ENCODE results near the gene CLDN10. TPM values are rescaled to one million over a fixed set of nuclear protein-coding genes. Genes with fewer than 3 reads are reported as not detected.

CLDN10 gene
- total RNA-seq, 1 donor from 2014 or later: 0.32 TPM

GRCh38 chr13:95516021-95516420 is 36.5 kb upstream of the CLDN10 start:
- Histone ChIP-seq H3K36me3 (ENCODE audit: insufficient read depth, low read length) (no peaks in the 10 kb centered on the region), H4K20me1 (ENCODE audit: insufficient read depth, low read length) (no peaks in the 10 kb centered on the region), H2AFZ (ENCODE audit: low read depth, low read length) (no peak overlapping the region), H3K4me3 (ENCODE audit: insufficient read depth, low read depth, low read length) (no peak overlapping the region), H3K27me3 (ENCODE audit: insufficient read depth, low read length) (peaks cover 2% of the 10 kb centered on the region), H3K9me3 (ENCODE audit: insufficient read depth, low read depth, low read length) (no peaks in the 10 kb centered on the region), H3K9ac (ENCODE audit: low read length) (no peak overlapping the region), H3K27ac (ENCODE audit: low read depth, low read length) (no peak overlapping the region), H3K4me2 (ENCODE audit: low read length) (no peak overlapping the region), H3K4me1 (ENCODE audit: insufficient read depth, low read length) (no peaks in the 10 kb centered on the region), H3K79me2 (ENCODE audit: insufficient read depth, low read length) (no peaks in the 10 kb centered on the region)
- TF ChIP-seq EZH2 (IDR thresholded peaks at IDR 0.05; ENCODE audit: insufficient read depth, low read length): no peak
- TF ChIP-seq CTCF (IDR thresholded peaks at IDR 0.05; ENCODE audit: insufficient read depth, low read depth, low read length): no peak
- Mint-ChIP-seq H3K27ac (ENCODE audit: unreplicated experiment) (no peak overlapping the region), H3K27me3 (ENCODE audit: low read depth, unreplicated experiment) (peaks cover 14% of the 10 kb centered on the region), H3K4me1 (ENCODE audit: low read depth, unreplicated experiment) (no peaks in the 10 kb centered on the region), H3K9me3 (ENCODE audit: unreplicated experiment) (no peaks in the 10 kb centered on the region), H3K4me3 (ENCODE audit: unreplicated experiment) (no peak overlapping the region), H3K36me3 (ENCODE audit: low read depth, unreplicated experiment) (no peaks in the 10 kb centered on the region)
- no peak for FAIRE-seq
- DNase-seq (ENCODE audit: low read depth): no peak

- Histone ChIP-seq H3K4me1 (ENCODE audit: insufficient read depth, low read length) (no peaks in the 10 kb centered on the region), H3K4me2 (ENCODE audit: low read length) (no peak overlapping the region), H3K79me2 (ENCODE audit: insufficient read depth, low read length) (no peaks in the 10 kb centered on the region), H3K9me3 (ENCODE audit: insufficient read depth, low read depth, low read length) (no peaks in the 10 kb centered on the region), H3K27me3 (ENCODE audit: insufficient read depth, low read length) (peaks cover 2% of the 10 kb centered on the region), H3K4me3 (ENCODE audit: insufficient read depth, low read depth, low read length) (no peak overlapping the region), H2AFZ (ENCODE audit: low read depth, low read length) (no peak overlapping the region), H4K20me1 (ENCODE audit: insufficient read depth, low read length) (no peaks in the 10 kb centered on the region), H3K9ac (ENCODE audit: low read length) (no peak overlapping the region), H3K27ac (ENCODE audit: low read depth, low read length) (no peak overlapping the region), H3K36me3 (ENCODE audit: insufficient read depth, low read length) (no peaks in the 10 kb centered on the region)
- no peaks in the 10 kb centered on the region for H3K36me3 Mint-ChIP-seq (ENCODE audit: low read depth, unreplicated experiment)
- peaks cover 14% of the 10 kb centered on the region for H3K27me3 Mint-ChIP-seq (ENCODE audit: low read depth, unreplicated experiment)
- DNase-seq (ENCODE audit: low read depth): no peak
- H3K4me1 Mint-ChIP-seq (ENCODE audit: low read depth, unreplicated experiment): no peaks in the 10 kb centered on the region
- TF ChIP-seq EZH2 (IDR thresholded peaks at IDR 0.05; ENCODE audit: insufficient read depth, low read length) (no peak), CTCF (IDR thresholded peaks at IDR 0.05; ENCODE audit: insufficient read depth, low read depth, low read length) (no peak)
- no peak overlapping the region for H3K27ac Mint-ChIP-seq (ENCODE audit: unreplicated experiment)
- FAIRE-seq: no peak
- no peaks in the 10 kb centered on the region for H3K9me3 Mint-ChIP-seq (ENCODE audit: unreplicated experiment)
- no peak overlapping the region for H3K4me3 Mint-ChIP-seq (ENCODE audit: unreplicated experiment)
Observed at GRCh38 chr13:95516492-95516891, 36.0 kb upstream of the CLDN10 start.

- H3K4me1 ChIP-seq (ENCODE audit: insufficient read depth, low read length): no peaks in the 10 kb centered on the region
- no peaks in the 10 kb centered on the region for H3K36me3 ChIP-seq (ENCODE audit: insufficient read depth, low read length)
- Mint-ChIP-seq H3K4me1 (ENCODE audit: low read depth, unreplicated experiment) (no peaks in the 10 kb centered on the region), H3K27me3 (ENCODE audit: low read depth, unreplicated experiment) (peaks cover 2% of the 10 kb centered on the region), H3K36me3 (ENCODE audit: low read depth, unreplicated experiment) (no peaks in the 10 kb centered on the region), H3K9me3 (ENCODE audit: unreplicated experiment) (no peaks in the 10 kb centered on the region), H3K27ac (ENCODE audit: unreplicated experiment) (no peak overlapping the region), H3K4me3 (ENCODE audit: unreplicated experiment) (no peak overlapping the region)
- H3K9ac ChIP-seq (ENCODE audit: low read length): no peak overlapping the region
- no peak overlapping the region for H3K4me2 ChIP-seq (ENCODE audit: low read length)
- no peak overlapping the region for H3K27ac ChIP-seq (ENCODE audit: low read depth, low read length)
- no peak overlapping the region for H2AFZ ChIP-seq (ENCODE audit: low read depth, low read length)
- DNase-seq (ENCODE audit: low read depth): no peak
- no peak overlapping the region for H3K4me3 ChIP-seq (ENCODE audit: insufficient read depth, low read depth, low read length)
- no peaks in the 10 kb centered on the region for H4K20me1 ChIP-seq (ENCODE audit: insufficient read depth, low read length)
- H3K27me3 ChIP-seq (ENCODE audit: insufficient read depth, low read length): no peaks in the 10 kb centered on the region
- H3K9me3 ChIP-seq (ENCODE audit: insufficient read depth, low read depth, low read length): no peaks in the 10 kb centered on the region
- TF ChIP-seq CTCF (IDR thresholded peaks at IDR 0.05; ENCODE audit: insufficient read depth, low read depth, low read length) (no peak), EZH2 (IDR thresholded peaks at IDR 0.05; ENCODE audit: insufficient read depth, low read length) (no peak)
- no peak for FAIRE-seq
- no peaks in the 10 kb centered on the region for H3K79me2 ChIP-seq (ENCODE audit: insufficient read depth, low read length)
Observed at GRCh38 chr13:95523598-95523997, 28.9 kb upstream of the CLDN10 start.

Data from astrocyte (in vitro differentiated cells and primary cell).